HepG2 (cell line): ENCODE data around the gene HBEGF. TPM values are rescaled to one million over a fixed set of nuclear protein-coding genes. Genes with fewer than 3 reads are reported as not detected.

ENCODE experiments used
- CEBPG ChIP-seq: IDR thresholded peaks from 2 replicates; pipeline ENCODE4 v1.6.1; 2016
- HHEX ChIP-seq: IDR thresholded peaks from 2 replicates; pipeline ENCODE4 v1.6.1; 2016; ENCODE audit warnings: control low read depth
- KDM5A ChIP-seq: fragments of 200-600 bp; sonication (generic); IDR thresholded peaks from 2 replicates; pipeline ENCODE4 v1.7.0; 2018; ENCODE audit warnings: antibody characterized with exemption, mild to moderate bottlenecking, low read length, borderline replicate concordance
- KDM6A ChIP-seq: IDR thresholded peaks from 2 replicates; pipeline ENCODE4 v1.6.1; 2016; ENCODE audit warnings: low read depth
- MIXL1 ChIP-seq: IDR thresholded peaks from 2 replicates; pipeline ENCODE4 v1.6.1; 2016
- PAXIP1 ChIP-seq: sonication (generic); formaldehyde crosslinking; conservative IDR thresholded peaks from 2 replicates; pipeline ENCODE4 v1.4.0; 2020; ENCODE audit warnings: mild to moderate bottlenecking, missing genetic modification reagents, moderate library complexity
- SALL2 ChIP-seq: sonication (generic); formaldehyde crosslinking; IDR thresholded peaks from 2 replicates; pipeline ENCODE4 v1.8.1; 2023; ENCODE audit warnings: mild to moderate bottlenecking, missing genetic modification reagents, inconsistent platforms
- SCMH1 ChIP-seq: sonication (generic); formaldehyde crosslinking; IDR thresholded peaks from 2 replicates; pipeline ENCODE4 v1.9.0; 2021; ENCODE audit warnings: missing genetic modification reagents, mild to moderate bottlenecking, borderline replicate concordance
- SNAPC2 ChIP-seq: sonication (generic); formaldehyde crosslinking; IDR thresholded peaks from 2 replicates; pipeline ENCODE4 v1.8.1; 2022; ENCODE audit warnings: mild to moderate bottlenecking, missing genetic modification reagents
- SRSF1 ChIP-seq: fragments of 200-400 bp; formaldehyde crosslinking; optimal IDR thresholded peaks from 2 replicates; pipeline ENCODE3; 2017; ENCODE audit warnings: mild to moderate bottlenecking, low read depth, low read length, moderate library complexity
- TOE1 ChIP-seq: sonication (generic); formaldehyde crosslinking; IDR thresholded peaks from 2 replicates; pipeline ENCODE4 v1.4.0; 2020; ENCODE audit warnings: mild to moderate bottlenecking, missing genetic modification reagents
- TP53 ChIP-seq: sonication (generic); formaldehyde crosslinking; conservative IDR thresholded peaks from 2 replicates; pipeline ENCODE4 v1.4.0; 2020; ENCODE audit warnings: missing genetic modification reagents
- TRAFD1 ChIP-seq: sonication (generic); formaldehyde crosslinking; IDR thresholded peaks from 2 replicates; pipeline ENCODE4 v1.5.1; 2020; ENCODE audit warnings: missing genetic modification reagents, mild to moderate bottlenecking, borderline replicate concordance
- ZIK1 ChIP-seq: sonication (generic); formaldehyde crosslinking; IDR thresholded peaks from 2 replicates; pipeline ENCODE4 v1.5.0; 2020; ENCODE audit warnings: mild to moderate bottlenecking, low read depth, missing genetic modification reagents, borderline replicate concordance
- ZNF136 ChIP-seq: sonication (generic); formaldehyde crosslinking; IDR thresholded peaks from 2 replicates; pipeline ENCODE4 v1.8.1; 2022; ENCODE audit warnings: low read depth, mild to moderate bottlenecking, moderate library complexity, missing genetic modification reagents
- ZNF292 ChIP-seq: sonication (generic); formaldehyde crosslinking; IDR thresholded peaks from 2 replicates; pipeline ENCODE4 v1.8.1; 2022; ENCODE audit warnings: mild to moderate bottlenecking, low read depth, missing genetic modification reagents, borderline replicate concordance
- ZNF383 ChIP-seq: sonication (generic); formaldehyde crosslinking; IDR thresholded peaks from 2 replicates; pipeline ENCODE4 v1.4.0; 2020; ENCODE audit warnings: missing genetic modification reagents, mild to moderate bottlenecking, borderline replicate concordance
- ZNF556 ChIP-seq: sonication (generic); formaldehyde crosslinking; IDR thresholded peaks from 2 replicates; pipeline ENCODE4 v1.4.0; 2020; ENCODE audit warnings: mild to moderate bottlenecking, missing genetic modification reagents, borderline replicate concordance
- ZSCAN31 ChIP-seq: sonication (generic); formaldehyde crosslinking; IDR thresholded peaks from 2 replicates; pipeline ENCODE4 v1.5.0; 2020; ENCODE audit warnings: low read depth, mild to moderate bottlenecking, missing genetic modification reagents
- polyA plus RNA-seq, 8 experiments: library from polyadenylated mRNA; depleted of rRNA in 3 of 8; stranded (reverse) in 7 of 8; unstranded in 1 of 8; fragments of >200 nt; fragmentation: Illumina TruSeq in 4 of 8; extraction: Trizol in 4 of 8; gene quantifications; 2 replicates each; pipeline versions ENCODE4 v1.2.1 to v1.2.3, GENCODE V29; 2011 to 2016; ENCODE audit warnings: low read depth in 4 of 8, missing spikeins in 1 of 8, mixed read lengths in 1 of 8; ENCODE audit not compliant: insufficient read depth in 1 of 8
- total RNA-seq, 5 experiments: library from RNA; depleted of rRNA; stranded (reverse); fragments of >200 nt; fragmentation: Illumina TruSeq; extraction: Trizol; gene quantifications; 2 replicates each; pipeline ENCODE4 v1.2.3, GENCODE V29; 2016; ENCODE audit warnings: low read depth in 1 of 5
- TF ChIP-seq, protein P1 (sequence below): sonication (generic); formaldehyde crosslinking; IDR thresholded peaks from 2 replicates; pipeline ENCODE4 v1.8.1; 2022; ENCODE audit warnings: mild to moderate bottlenecking, missing genetic modification reagents
- TF ChIP-seq, protein P2 (sequence below): sonication (generic); formaldehyde crosslinking; IDR thresholded peaks from 2 replicates; pipeline ENCODE4 v1.4.0; 2020; ENCODE audit warnings: missing genetic modification reagents, low read depth, mild to moderate bottlenecking, borderline replicate concordance
- TF ChIP-seq, protein P3 (sequence below): sonication (generic); formaldehyde crosslinking; IDR thresholded peaks from 2 replicates; pipeline ENCODE4 v1.4.0; 2020; ENCODE audit warnings: missing genetic modification reagents; ENCODE audit errors: not compliant biosample characterization

Gene HBEGF
- total and polyA plus RNA-seq, 2 of the 13 experiments (the other 11 are each of a cell fraction or from before 2014, with no cell fraction given), result 1.7 to 5.0 TPM

DNA sequence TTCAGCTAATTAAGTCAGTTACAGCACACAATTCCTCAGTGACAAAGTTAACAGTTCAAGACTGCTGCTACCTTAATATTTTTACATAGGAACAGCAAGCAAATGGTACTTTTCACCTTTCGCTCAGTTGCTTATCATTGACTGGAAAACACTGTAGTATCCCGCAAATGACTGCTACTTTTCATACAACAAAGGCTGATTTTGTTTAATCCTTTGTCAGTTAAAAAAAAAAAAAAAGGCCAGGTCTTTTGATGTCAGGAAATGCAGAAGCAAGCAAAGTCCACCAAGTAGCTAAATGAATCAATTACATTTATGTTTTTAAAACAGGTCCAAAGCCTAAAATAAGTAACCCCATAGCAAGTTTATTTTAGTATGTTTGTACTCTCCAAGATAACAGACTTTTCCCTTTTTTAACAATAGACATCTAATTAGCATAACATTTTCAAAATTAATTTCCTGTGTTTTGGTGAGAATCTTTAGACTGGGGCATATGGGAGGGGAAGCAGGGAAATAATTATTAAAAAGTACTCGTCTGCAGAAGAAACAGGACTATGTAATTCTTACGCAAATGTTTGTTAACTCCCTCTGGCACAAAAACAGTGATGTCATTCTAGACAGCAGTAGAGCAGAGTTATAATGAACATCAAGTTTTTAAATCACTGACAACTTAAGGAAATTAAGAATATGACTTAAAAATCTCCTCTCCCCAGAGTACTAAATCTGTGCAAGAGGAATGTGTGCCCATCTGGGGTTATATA lies 53.1 kb downstream of the HBEGF start (continued):
- TF ChIP-seq, protein P1, sequence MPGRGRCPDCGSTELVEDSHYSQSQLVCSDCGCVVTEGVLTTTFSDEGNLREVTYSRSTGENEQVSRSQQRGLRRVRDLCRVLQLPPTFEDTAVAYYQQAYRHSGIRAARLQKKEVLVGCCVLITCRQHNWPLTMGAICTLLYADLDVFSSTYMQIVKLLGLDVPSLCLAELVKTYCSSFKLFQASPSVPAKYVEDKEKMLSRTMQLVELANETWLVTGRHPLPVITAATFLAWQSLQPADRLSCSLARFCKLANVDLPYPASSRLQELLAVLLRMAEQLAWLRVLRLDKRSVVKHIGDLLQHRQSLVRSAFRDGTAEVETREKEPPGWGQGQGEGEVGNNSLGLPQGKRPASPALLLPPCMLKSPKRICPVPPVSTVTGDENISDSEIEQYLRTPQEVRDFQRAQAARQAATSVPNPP, result no peak
- TF ChIP-seq PAXIP1 (CRISPR knock-in tag) (peak; percentile 94), SALL2 (CRISPR knock-in tag) (no peak), ZNF383 (CRISPR knock-in tag) (no peak), HHEX (CRISPR knock-in tag) (no peak), SRSF1 (no peak), MIXL1 (CRISPR knock-in tag) (peak; percentile 55; the same call in 1 of the 2 replicates), SNAPC2 (CRISPR knock-in tag) (no peak), CEBPG (peak; percentile 71), ZIK1 (CRISPR knock-in tag) (no peak), KDM5A (no peak), TRAFD1 (CRISPR knock-in tag) (no peak), ZSCAN31 (CRISPR knock-in tag) (no peak), SCMH1 (CRISPR knock-in tag) (no peak), ZNF136 (CRISPR knock-in tag) (no peak), ZNF556 (CRISPR knock-in tag) (no peak), TP53 (no peak), ZNF292 (CRISPR knock-in tag) (no peak), KDM6A (CRISPR knock-in tag) (0 out of 2 replicates have a peak, but pooled peaks have one; percentile 19), TOE1 (CRISPR knock-in tag) (no peak)
- TF ChIP-seq, protein P2, sequence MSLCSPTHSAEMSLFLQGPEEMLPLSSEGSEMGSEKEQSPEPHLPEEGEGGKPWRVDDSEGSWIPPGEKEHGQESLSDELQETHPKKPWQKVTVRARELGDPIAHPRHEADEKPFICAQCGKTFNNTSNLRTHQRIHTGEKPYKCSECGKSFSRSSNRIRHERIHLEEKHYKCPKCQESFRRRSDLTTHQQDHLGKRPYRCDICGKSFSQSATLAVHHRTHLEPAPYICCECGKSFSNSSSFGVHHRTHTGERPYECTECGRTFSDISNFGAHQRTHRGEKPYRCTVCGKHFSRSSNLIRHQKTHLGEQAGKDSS (CRISPR knock-in tag), result no peak
- TF ChIP-seq, protein P3, sequence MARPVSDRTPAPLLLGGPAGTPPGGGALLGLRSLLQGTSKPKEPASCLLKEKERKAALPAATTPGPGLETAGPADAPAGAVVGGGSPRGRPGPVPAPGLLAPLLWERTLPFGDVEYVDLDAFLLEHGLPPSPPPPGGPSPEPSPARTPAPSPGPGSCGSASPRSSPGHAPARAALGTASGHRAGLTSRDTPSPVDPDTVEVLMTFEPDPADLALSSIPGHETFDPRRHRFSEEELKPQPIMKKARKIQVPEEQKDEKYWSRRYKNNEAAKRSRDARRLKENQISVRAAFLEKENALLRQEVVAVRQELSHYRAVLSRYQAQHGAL, result no peak
